GM21576 (cell line): ENCODE data around the gene CCDC57.
A peak's percentile ranks its signal among the peaks of the same experiment; 100 is the strongest.

Source experiments
- ATAC-seq: cut with Tn5 transposase; IDR thresholded peaks from one replicate; pipeline ENCODE4 v1.9.1; 2021; ENCODE audit warnings: mild to moderate bottlenecking, moderate library complexity; ENCODE audit not compliant: unreplicated experiment

CCDC57 gene

GRCh38 chr17:82112181-82112913 lies 100.3 kb downstream of the CCDC57 start:
- no peak for ATAC-seq

- ATAC-seq, result no peak
These were observed 102.3 kb downstream of the CCDC57 start for GRCh38 chr17:82110298-82110697.

GRCh38 chr17:82108961-82109475 lies 103.6 kb downstream of the CCDC57 start:
- no peak for ATAC-seq

GRCh38 chr17:82108496-82108945 lies 104.1 kb downstream of the CCDC57 start:
- no peak for ATAC-seq

- ATAC-seq, result no peak
These were observed 104.6 kb downstream of the CCDC57 start for GRCh38 chr17:82108038-82108437.

- no peak for ATAC-seq
These were observed 105.2 kb downstream of the CCDC57 start for GRCh38 chr17:82107341-82107860.

- ATAC-seq, result no peak
These were observed 105.8 kb downstream of the CCDC57 start for GRCh38 chr17:82106688-82107305.

GRCh38 chr17:82105882-82106687 lies 106.6 kb downstream of the CCDC57 start:
- ATAC-seq, result no peak

- ATAC-seq, result no peak
These were observed 107.2 kb downstream of the CCDC57 start for GRCh38 chr17:82105417-82105881.

- no peak for ATAC-seq
These were observed 107.7 kb downstream of the CCDC57 start for GRCh38 chr17:82104797-82105416.

- ATAC-seq, result no peak
These were observed 108.8 kb downstream of the CCDC57 start for GRCh38 chr17:82103553-82104451.

GRCh38 chr17:82101767-82102679 lies 110.6 kb downstream of the CCDC57 start:
- ATAC-seq, result no peak

- no peak for ATAC-seq
These were observed 111.3 kb downstream of the CCDC57 start for GRCh38 chr17:82101301-82101715.

GRCh38 chr17:82100502-82101298 lies 111.9 kb downstream of the CCDC57 start:
- no peak for ATAC-seq

- peak; percentile 11 for ATAC-seq
These were observed 113.5 kb downstream of the CCDC57 start for GRCh38 chr17:82098939-82099763.

- peak; percentile 59 for ATAC-seq
These were observed 114.3 kb downstream of the CCDC57 start, which contains the start of gene FASN for GRCh38 chr17:82098169-82098938. FASN (minus strand) TSS chr17:82098236; CDS start chr17:82096445, 1,791 bp downstream.
